SK-N-MC (cell line): ENCODE results near the gene FKBP7.

Source experiments
- DNase-seq: peaks from one replicate; pipeline ENCODE4 v3.0.0-alpha.2; 2011; ENCODE audit warnings: low read depth, low spot score
- H3K27ac ChIP-seq: fragments of 200-600 bp; sonication (generic); 2 replicates; pipeline ENCODE4 v1.5.1; 2016; ENCODE audit warnings: mixed run types
- H3K36me3 ChIP-seq: fragments of 200-600 bp; sonication (generic); 2 replicates; pipeline ENCODE4 v1.6.1; 2017; ENCODE audit warnings: antibody characterized with exemption, low read length, mixed read lengths; ENCODE audit not compliant: insufficient read depth
- H3K4me3 ChIP-seq: fragments of 200-600 bp; sonication (generic); 2 replicates; pipeline ENCODE4 v1.5.1; 2016
- H3K9ac ChIP-seq: fragments of 200-600 bp; sonication (generic); 2 replicates; pipeline ENCODE4 v1.8.0; 2017; ENCODE audit warnings: mixed run types, mixed read lengths; ENCODE audit not compliant: insufficient read length
- H3K9me3 ChIP-seq: fragments of 200-600 bp; sonication (generic); 2 replicates; pipeline ENCODE4 v1.6.1; 2017; ENCODE audit warnings: low read depth, mild to moderate bottlenecking, antibody characterized with exemption, low read length, moderate library complexity, mixed read lengths
- EZH2 ChIP-seq: fragments of 200-600 bp; sonication (generic); IDR thresholded peaks from one replicate; pipeline ENCODE4 v1.6.1; 2017; ENCODE audit warnings: antibody characterized with exemption
- FOXP2 ChIP-seq: optimal IDR thresholded peaks from 2 replicates; pipeline ENCODE3; 2011; ENCODE audit warnings: mild to moderate bottlenecking, moderate library complexity; ENCODE audit not compliant: insufficient read depth; ENCODE audit errors: extremely low read length, control extremely low read depth
- POLR2AphosphoS5 ChIP-seq: IDR thresholded peaks from 2 replicates; pipeline ENCODE4 v1.6.1; 2012; ENCODE audit warnings: mild to moderate bottlenecking, low read depth, low read length, borderline replicate concordance

The FKBP7 gene

GRCh38 chr2:178502751-178503150 is 24.4 kb upstream of the FKBP7 start:
- H3K4me3 ChIP-seq: no peak overlapping the region
- H3K9ac ChIP-seq: no peak overlapping the region
- H3K27ac ChIP-seq: no peak overlapping the region
- no peaks in the 10 kb centered on the region for H3K9me3 ChIP-seq
- no peak for TF ChIP-seq POLR2AphosphoS5
- no peak for TF ChIP-seq FOXP2
- TF ChIP-seq EZH2: no peak
- H3K36me3 ChIP-seq: peaks cover 55% of the 10 kb centered on the region
- no peak for DNase-seq

DNA sequence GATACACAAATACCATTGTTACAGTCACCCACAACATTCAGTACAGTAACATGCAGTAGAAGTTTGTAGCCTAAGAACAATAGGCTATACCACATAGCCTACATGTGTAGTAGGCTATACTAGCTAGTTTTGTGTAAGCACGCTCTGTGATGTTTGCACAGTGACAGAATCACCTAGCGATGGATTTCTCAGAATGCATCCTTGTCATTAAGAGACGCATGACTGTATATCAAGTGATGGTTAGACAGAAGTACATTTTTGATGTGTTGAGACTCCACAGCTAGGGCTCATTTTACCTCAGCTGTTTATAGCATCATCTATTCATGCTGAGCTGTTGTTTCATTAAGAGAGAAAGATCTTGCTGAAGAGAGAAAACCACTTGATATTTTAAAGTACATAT is 21.2 kb upstream of the FKBP7 start:
- no peak for TF ChIP-seq FOXP2
- no peak for TF ChIP-seq EZH2
- no peak for TF ChIP-seq POLR2AphosphoS5
- DNase-seq: no peak
- Histone ChIP-seq H3K9me3 (no peaks in the 10 kb centered on the region), H3K36me3 (peaks cover 63% of the 10 kb centered on the region), H3K27ac (no peak overlapping the region), H3K4me3 (no peak overlapping the region), H3K9ac (no peak overlapping the region)

GRCh38 chr2:178498137-178498536 is 19.7 kb upstream of the FKBP7 start:
- H3K4me3 ChIP-seq: no peak overlapping the region
- DNase-seq: no peak
- peaks cover 65% of the 10 kb centered on the region for H3K36me3 ChIP-seq
- no peaks in the 10 kb centered on the region for H3K9me3 ChIP-seq
- no peak for TF ChIP-seq FOXP2
- TF ChIP-seq POLR2AphosphoS5: no peak
- TF ChIP-seq EZH2: no peak
- no peak overlapping the region for H3K9ac ChIP-seq
- no peak overlapping the region for H3K27ac ChIP-seq

GRCh38 chr2:178496049-178496448 is 17.6 kb upstream of the FKBP7 start:
- Histone ChIP-seq H3K9ac (no peak overlapping the region), H3K4me3 (no peak overlapping the region), H3K36me3 (peaks cover 52% of the 10 kb centered on the region), H3K27ac (no peak overlapping the region), H3K9me3 (no peaks in the 10 kb centered on the region)
- no peak for DNase-seq
- TF ChIP-seq EZH2 (no peak), FOXP2 (no peak), POLR2AphosphoS5 (no peak)

- H3K36me3 ChIP-seq: peaks cover 46% of the 10 kb centered on the region
- H3K4me3 ChIP-seq: no peak overlapping the region
- no peaks in the 10 kb centered on the region for H3K9me3 ChIP-seq
- no peak overlapping the region for H3K9ac ChIP-seq
- TF ChIP-seq EZH2 (no peak), FOXP2 (no peak), POLR2AphosphoS5 (no peak)
- DNase-seq: no peak
- H3K27ac ChIP-seq: no peak overlapping the region
Observed at GRCh38 chr2:178491612-178492011, 13.2 kb upstream of the FKBP7 start.

GRCh38 chr2:178485356-178485755 is 7.0 kb upstream of the FKBP7 start:
- Histone ChIP-seq H3K36me3 (peaks cover 14% of the 10 kb centered on the region; the same call in 1 of the 2 replicates), H3K4me3 (no peak overlapping the region), H3K9me3 (no peaks in the 10 kb centered on the region), H3K9ac (no peak overlapping the region), H3K27ac (no peak overlapping the region)
- TF ChIP-seq EZH2: no peak
- TF ChIP-seq POLR2AphosphoS5: no peak
- no peak for TF ChIP-seq FOXP2
- DNase-seq: no peak

DNA sequence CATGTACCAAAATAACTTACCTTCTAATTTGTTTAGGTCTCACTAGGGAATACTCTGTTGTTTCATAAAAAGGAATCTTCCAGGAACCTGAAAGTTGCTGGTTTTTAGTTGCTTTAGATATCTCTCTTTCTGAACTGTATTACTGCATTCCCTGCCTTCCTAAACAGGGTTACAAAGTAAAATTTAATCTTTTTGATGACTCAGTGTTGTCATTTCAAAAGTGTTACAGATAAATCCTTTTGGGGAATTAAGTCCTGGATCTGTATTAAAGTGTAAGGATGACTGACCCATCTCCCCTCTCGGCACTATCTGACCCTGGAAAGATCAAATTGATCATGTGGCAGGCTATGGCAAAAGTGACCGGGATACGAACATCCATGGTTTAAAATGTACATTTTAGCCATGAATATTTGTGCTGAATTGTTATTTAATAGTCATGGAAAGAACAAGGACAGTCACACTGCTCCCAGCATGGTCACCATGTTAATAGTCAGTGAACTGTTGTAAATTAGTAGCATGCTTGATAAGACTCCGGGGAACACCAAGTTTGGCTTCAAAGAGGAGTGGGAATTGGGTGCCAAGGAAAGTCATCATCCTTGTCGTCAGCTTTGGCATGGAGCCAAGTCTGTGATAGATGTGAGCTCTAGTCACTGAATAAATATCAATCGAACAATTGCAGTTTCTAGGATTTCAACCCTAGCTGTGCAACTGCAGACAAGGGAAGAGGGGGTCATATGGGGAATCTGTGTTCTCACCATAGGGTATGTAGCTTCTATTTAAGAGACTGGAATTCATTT is 6.0 kb upstream of the FKBP7 start:
- Histone ChIP-seq H3K4me3 (no peak overlapping the region), H3K9me3 (no peaks in the 10 kb centered on the region), H3K36me3 (peaks cover 8% of the 10 kb centered on the region; the same call in 1 of the 2 replicates), H3K9ac (no peak overlapping the region), H3K27ac (no peak overlapping the region)
- TF ChIP-seq POLR2AphosphoS5 (no peak), FOXP2 (no peak), EZH2 (no peak)
- no peak for DNase-seq

GRCh38 chr2:178482437-178482836 is 4.0 kb upstream of the FKBP7 start:
- no peak overlapping the region for H3K4me3 ChIP-seq
- H3K9me3 ChIP-seq: no peaks in the 10 kb centered on the region

More at GRCh38 chr2:178482437-178482836, 4.0 kb upstream of the FKBP7 start:
- H3K9ac ChIP-seq: no peak overlapping the region
- H3K27ac ChIP-seq: no peak overlapping the region
- peaks cover 8% of the 10 kb centered on the region; the same call in 1 of the 2 replicates for H3K36me3 ChIP-seq
- TF ChIP-seq FOXP2 (no peak), POLR2AphosphoS5 (no peak), EZH2 (no peak)
- DNase-seq: no peak
